ENCODE results near the gene IFNW1.
"Not testable (repeated sequence)": the region's sequence is repeated elsewhere in the genome, so short reads cannot be mapped to it uniquely, and the experiment has no call there.

The IFNW1 gene

DNA sequence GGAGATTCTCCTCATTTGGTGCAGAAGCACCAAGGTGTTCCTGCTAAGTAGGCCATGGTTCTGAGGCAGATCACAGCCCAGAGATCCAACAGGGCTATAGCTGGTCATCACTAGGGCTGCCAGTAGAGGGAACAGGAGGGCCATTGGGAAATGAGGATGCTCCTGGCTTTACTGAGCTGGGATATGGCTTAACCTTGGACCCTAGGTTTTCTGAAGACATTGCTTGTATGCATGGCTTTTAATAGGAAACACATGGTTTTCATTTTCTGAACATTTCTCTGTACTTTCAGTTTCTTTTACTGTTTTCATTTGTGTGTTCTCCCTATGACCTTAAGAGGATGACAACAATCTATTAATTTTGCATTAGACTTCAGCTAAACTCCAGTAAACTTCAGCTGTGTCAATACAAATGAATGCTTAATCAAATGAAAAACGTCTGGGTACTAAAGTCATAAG lies at the start of gene IFNW1:
Gene IFNW1, minus strand, starts transcription at position 406 of the 456 bp plus-strand sequence. Its CDS starts 262 bp downstream, at position 144.
- DNase-seq: no peak

DNA sequence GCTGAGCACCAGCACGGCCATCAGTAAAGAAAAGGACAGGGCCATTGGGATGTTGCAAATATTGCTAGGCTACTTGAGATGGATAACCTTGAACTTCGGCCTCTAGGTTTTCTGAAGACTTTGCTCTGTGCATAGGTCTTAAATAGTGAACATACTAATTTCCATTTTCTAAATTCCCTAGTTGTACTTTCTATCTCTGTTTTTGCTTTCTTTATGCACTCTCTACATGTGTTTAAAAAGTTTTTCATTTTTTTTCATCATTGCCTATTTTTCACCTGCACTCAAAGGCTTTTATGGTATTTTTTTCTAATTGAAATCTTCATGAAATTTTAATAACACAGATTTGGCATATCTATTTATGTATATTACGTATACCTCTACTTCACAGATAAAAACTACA lies 45.9 kb upstream of the IFNW1 start, which contains the start of gene IFNA4:
Gene IFNA4, minus strand, starts transcription at position 101 of the 400 bp plus-strand sequence. Its CDS starts 56 bp downstream, at position 45.
- not testable (repeated sequence) for DNase-seq

DNA sequence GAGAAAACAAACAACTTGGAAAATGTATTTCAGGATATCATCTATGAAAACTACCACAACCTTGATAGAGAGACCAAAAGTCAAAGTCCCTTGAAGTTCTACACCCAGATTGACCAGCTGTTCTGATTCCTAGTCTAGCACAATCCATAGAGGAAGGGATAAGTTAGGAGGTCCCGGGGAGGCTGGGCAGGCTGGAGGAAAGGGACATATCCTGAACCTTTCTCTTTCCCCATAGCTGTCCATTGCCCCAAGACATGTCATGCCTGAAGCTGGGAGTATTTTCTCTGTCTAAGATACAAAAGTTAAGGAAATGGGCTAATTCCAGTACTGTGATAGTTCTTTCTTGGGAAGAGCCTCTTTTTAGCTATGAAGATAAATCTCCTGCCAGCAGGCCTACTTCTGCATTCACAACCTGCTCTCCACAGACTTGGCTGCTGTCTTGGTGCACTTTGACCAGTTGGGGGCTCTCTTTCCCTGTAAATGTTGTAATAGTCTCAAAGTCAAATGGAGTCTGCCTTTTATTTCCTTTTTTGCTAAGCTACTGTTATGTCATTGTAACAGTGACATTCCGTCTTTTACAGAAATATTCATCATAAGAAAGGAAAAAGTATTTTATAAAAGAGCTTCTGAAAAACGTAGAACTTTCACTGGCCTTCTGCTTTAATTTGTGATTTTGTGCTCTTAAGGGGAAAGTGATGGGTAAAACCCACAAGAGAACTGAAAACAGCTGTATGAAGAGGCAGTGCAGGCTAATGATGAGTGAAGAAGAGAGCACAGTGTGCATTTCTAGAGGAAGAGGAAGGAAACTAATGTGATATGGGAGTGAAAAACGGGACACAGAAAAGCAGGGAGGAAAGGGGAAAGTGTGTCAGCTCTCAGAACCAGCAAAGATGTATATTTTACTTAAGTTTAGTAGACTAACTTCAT lies 41.4 kb upstream of the IFNW1 start:
- DNase-seq: not testable (repeated sequence)

DNA sequence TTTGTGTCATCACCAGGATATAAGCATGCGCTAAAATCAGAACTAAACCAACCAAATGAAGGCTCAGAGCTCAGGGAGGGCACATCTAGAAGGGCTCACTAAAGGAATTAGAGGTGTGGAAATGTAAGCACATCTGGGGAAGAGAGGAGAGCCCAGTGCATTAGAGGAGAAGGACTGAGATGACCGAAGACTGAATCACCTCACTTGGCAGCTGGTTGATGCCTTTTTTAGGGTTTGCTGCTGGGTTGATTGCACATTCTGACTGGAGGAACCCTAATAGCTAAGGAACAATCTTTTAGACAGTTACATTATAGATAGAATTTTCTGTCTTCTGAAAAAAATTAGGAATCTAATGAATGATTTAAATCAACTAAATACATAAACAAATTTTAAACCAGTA lies 33.0 kb upstream of the IFNW1 start:
- no peak for DNase-seq

DNA sequence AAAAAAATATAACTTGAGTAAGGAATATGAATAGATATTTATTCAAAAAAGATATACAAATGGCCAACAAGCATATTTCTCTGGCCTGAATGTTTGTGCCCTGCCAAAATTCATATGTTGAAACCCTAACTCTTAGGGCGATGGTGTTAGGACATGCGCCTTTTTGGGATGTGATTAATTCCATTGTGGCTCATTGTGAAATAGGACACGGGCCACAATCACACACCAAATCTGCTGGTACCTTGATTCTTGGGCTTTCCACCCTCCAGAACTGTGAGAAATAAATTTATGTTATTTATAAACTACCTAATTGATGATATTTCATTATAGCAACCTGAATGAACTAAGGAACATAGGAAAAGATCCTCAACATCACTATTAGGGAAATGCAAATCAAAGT lies 30.5 kb upstream of the IFNW1 start:
- DNase-seq: no peak

DNA sequence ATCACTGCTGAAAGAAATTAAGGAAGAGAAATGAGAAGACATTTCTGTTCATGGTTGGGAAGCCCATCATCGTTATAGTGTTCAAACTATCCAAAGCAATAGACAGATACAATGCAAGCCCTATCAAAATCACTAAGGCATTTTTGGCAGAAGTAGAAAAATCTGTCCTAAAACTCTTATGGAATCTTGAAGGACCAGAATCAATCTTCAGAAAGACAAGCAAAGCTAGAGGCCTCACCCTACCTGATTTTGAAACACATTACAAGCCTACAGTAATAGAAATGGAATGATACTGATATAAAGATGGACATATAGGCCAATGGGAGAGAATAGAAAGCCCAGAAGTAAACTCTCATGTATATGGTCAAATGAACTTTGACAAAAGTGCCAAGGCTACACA lies 29.7 kb upstream of the IFNW1 start:
- DNase-seq: no peak

DNA sequence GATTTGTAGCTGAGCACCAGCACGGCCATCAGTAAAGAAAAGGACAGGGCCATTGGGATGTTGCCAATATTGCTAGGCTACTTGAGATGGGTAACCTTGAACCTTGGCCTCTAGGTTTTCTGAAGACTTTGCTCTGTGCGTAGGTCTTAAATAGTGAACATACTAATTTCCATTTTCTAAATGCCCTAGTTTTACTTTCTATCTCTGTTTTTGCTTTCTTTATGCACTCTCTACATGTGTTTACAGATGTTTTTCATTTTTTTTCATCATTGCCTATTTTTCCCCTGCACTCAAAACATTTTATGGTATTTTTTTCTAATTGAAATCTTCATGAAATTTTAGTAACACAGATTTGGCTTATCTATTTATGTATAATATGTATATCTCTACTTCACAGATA lies 24.9 kb upstream of the IFNW1 start, which contains the start of gene IFNA21:
Gene IFNA21, minus strand, starts transcription at position 101 of the 400 bp plus-strand sequence. Its CDS starts 48 bp downstream, at position 53.
- not testable (repeated sequence) for DNase-seq

DNA sequence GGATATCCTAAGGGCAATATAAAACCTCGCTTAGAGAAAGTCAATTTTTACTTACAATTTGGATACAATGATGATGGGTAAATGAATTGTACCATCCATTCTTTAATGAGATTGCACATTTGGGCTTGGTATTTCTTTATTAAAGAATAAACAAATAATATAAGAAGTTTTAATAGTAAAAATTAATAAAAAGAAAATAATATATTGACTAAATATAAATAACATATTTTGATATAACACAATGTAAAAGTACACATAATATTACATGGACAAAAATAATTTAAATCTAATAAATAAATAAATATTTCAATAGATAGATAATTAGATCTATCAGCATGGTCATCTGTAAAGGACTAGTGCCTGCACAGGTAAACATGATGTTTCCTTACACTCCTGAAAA lies 23.9 kb upstream of the IFNW1 start:
- DNase-seq: no peak

DNA sequence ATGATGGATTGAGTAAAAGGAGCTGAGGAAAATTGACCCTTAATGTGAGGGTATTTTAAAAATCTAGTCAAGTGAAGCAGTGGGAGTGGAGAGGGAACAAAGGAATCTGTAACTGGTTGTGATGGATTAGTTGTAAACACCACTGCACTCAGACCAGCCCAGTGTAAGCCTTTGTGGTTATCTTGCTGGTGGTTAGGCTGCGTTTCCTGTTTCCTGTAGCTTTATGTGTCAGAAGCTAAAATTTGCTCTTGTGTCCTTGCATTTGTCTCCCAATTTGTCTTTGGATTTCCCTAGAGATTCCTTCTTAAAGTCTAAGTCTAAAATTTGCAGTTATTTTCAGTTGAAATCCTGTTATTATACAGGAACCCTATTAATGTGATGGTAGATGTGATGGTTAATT lies 18.5 kb upstream of the IFNW1 start:
- no peak for DNase-seq

DNA sequence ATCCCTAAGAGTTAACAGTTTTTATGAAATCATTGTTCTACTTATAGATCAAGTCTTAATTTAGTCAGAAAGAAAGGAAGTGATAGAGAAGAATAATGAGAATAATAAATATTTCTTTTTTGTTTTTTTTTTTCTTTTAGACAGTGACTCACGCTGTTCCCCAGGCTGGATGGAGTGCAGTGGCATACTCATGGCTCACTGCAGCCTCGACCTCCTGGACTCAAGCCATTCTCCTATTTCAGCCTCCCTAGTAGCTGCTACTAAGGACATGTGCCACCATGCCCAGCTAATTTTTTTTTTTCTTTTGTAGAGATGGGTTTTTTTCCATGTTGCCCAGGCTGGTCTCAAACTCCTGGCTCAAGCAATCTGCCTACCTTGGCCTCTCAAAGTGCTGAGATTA lies 13.9 kb upstream of the IFNW1 start:
- no peak for DNase-seq

DNA sequence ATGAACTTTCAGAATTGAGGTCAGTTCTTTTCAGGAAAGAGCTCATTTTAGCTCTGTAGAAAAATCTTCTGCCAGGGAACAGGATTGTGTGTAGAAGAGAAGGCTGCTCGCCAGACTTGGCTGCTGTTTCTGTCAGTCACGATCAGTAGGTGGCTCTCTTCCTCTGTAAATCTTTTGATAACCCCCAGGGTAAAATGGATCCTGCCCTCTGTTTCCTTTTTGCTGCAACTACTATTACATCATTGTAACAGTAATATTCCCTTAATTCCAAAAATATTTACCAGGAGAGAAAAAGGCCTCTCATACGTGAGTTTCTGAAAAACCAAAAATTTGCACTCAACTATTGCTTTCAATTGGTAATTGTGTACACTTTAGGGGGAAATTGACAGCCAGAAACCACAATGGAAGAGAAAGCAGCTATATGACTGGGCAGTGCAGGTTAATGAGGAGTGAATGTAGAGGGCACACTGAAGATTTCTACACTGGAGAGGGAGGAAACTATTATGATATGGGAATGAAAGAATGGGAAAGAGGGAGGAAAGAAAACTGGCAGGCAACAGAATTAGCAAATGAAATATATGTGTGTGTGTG lies 12.5 kb upstream of the IFNW1 start:
- DNase-seq: no peak

DNA sequence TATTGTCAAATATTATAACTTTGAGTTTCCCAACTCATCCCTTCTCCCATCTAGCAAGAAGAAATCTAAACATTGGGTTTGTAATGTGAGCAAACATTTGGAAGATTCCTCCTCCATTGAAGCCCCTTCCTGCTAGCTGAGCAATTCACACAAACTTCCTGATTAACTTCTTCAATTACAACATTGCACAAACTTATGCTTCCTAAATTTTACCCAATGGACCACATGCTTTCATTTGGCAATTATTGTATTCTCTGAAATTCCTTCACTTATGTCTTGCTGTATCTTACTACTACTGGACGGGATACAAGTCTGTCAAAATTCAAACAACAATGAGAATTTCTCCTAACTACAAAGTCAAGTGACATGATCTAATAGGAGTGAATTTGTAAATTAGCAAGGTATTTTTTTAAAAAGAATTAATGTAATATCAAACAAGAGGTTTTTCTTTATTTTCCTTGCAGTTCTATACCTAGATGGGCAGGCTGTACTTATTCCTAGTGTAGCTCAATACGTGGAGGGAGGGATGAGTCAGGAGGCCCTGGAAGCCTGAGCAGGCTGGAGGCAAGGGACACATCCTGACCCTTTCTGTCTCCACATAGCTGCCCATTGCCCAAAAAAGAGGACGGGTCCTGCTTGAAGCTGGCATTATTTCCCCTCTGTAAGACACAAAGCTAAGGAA lies 11.8 kb upstream of the IFNW1 start:
- no peak for DNase-seq

DNA sequence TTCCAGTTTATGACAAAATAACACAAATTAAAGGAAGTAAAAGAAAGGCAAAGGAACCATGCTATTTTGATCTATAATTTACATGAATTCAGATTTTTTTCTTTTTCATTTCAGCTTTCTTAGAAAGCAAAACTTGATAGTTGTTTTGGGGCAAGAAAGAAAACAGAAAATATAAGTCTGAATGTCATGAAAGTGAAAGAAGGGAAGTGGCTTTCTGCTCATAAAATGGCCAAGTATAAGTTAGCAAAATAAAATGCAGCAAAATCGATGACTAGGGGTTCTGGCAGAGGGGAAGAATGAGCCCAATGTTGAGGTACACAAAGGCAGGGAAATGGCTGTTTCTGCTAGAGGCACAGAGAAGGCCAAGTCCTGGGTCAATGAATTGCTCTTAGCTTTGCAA lies 3.0 kb upstream of the IFNW1 start:
- no peak for DNase-seq

DNA sequence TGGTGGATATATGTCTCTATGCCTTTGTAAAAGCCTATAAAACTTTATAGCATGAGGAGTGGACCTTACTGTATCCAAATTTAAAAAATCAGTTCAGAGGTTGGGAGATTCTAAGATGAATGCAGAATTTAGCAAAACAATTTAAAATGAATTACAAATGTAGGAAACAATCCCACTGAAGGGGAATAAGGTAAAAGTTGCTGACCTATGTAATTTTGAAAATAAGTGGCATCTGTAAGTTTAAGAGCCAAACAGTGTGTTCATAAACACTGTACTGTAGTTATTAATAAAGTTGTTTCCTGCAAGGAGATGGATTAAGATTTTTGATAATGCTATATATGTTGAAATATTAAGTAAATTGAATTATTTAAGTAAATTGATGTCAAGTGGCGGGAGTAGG lies 4.6 kb downstream of the IFNW1 start:
- no peak for DNase-seq

DNA sequence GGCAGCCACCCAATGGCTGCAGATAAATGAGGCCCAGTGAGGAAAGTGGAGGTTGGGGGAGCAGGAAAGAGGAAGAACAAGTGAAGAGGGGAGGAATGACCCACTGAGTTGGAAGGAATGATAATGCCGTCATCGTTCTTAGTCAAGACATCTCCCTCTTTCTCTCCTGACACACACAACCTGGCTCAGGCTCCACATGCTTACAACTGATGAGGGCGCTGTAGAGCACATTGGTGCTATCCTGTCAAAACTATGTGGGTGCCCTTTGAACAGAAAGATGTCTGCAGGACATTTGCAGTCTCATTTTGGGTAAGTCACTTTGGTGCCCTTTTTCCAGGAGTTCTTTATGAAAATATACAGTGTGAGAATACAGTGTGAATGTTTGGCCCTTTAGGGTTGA lies 5.9 kb downstream of the IFNW1 start:
- no peak for DNase-seq

DNA sequence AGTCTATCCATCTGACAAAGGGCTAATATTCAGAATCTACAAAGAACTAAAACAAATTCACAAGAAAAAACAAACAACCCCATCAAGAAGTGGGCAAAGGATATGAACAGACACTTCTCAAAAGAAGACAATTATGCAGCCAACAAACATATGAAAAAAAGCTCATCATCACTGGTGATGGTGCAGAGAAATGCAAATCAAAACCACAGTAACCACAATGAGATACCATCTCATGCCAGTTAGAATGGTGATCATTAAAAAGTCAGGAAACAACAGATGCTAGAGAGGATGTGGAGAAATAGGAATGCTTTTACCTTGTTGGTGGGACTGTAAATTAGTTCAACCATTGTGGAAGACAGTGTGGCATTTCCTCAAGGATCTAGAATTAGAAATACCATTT lies 13.4 kb downstream of the IFNW1 start:
- not testable (repeated sequence) for DNase-seq

DNA sequence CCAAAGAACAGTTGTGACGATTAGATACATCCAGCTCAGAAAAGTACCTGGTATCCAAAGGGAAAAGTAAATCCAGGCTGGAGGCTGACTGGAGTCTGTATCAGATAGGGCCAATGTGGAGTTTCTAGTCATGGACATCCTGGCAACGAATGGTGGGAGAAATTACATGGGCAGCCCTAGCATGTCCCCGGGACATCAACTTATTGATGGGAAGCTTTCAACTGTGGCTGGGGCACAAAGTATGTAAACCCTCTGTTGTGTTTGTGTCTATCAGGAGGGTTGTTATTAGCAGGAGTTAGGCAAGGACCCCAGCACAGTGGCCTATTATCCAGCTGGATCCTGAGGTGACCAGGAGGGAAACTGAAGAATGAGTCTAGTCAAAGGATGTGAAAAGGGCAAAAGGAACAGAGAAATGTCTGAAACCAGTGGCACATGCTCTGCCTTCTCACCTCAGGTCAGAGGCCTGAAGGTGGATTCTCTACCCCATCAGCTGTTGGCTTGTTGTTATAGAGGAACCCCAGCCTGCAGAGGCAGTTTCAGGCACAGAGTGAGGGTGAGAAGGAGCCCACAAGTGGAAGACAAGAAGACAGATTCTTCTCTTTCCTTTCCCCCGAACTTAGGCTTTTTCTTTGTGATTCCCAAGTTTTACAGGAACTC lies 19.9 kb downstream of the IFNW1 start:
- no peak for DNase-seq

DNA sequence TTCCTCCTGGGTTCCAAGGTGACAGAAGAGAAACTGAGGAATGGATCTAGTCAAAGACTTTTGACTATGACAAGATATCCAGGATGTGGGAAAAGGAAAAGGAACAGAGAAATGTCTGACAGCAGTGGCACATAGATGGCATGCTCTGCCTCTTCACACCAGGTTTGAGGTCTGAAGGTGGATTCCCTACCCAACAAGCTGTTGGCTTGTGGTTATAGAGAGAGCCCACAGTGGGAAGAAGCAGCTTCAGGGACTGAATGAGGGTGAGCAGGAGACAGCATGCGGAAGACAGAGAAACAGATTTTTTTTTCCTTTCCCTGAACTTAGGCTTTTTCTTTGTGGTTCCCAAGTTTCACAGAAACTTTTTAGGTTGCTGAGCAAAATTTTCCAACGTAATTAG lies 20.6 kb downstream of the IFNW1 start:
- DNase-seq: no peak

DNA sequence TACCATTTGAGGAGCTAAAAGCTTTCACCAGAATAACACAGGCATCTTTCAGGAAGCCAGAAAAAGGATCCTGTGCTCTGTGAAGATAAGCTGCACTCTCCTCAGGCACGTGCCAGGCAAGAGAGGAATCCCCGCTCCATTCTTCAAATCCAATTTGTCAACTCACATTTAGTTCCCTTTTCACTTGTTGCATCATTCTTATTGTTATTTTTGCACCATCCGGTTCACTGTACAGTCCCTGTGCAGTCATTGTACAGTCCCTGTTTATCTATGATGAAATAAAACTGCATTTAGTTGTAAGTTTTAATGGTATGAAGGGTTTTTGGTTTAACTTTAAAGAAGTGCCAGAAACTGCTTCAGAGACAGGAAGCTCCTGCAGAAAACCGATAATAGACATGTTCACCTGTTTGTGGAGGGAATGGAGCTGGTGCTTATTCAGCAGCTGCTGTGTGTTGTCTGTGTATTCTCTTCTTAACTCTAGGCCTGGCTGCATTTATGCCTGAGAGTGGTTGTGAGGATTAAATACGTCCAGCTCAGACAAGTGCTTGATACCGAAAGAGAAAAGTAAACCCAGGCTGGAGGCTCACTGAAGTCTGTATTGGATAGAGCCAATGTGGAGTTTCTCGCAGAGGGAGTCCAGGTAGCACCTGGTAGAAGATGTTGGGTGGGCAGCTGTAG lies 22.4 kb downstream of the IFNW1 start:
- no peak for DNase-seq

DNA sequence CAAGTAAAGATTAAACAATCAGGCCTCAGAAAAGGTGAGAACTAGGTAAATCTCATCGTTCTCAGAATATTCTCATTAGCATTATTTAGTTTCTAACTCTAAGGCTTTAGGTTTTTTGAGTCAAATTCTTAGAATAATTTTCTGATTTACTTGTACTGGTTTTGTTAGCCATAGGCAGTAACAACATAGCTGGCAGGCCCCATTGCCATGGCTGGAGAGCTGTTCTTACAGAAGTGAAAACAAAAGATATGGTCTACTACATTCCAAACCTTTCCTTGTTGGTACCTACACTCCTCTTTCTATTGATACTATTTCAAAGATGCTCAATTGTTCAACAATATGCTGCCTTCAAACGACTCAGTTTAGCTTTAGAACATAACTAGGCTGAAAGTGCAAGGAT lies 27.3 kb downstream of the IFNW1 start:
- DNase-seq: no peak

DNA sequence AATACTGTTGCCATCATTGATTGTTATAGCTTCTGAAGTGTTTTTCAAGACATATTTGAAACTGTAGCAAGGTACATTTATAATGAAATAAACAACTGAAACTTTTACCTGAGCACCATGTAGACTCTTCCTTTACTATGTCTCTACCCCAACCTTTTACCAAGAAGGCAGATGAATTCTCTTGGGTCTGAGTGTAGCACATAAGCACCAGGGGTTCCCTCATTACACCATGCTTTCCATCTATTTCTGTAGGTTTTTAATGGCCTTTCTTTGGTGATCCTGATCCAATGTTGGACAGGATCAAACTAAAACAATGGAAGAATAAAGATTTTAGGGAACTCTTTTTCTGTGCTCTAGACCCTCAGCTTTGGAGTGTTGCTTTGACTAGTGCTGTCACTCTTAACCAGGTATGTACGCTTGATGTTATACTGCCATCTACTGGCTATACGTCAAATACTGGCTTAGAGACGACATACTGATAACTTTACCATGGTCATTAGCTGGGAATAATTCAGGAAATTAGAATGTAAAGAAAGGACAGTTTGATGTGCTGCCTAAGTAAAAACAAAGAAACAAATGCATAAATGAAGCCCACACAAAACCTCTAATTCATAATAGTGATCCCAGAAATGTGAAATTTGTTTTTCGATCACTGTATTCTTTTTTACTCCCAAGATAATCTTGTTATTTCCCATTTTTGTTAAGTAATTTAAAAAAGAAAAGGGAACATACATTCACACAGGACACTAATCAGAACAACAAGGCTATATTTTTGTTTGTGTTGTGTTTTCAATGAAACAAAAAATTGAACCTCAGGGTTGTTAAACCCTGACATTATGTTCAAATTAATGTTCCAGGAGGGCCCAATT lies 30.7 kb downstream of the IFNW1 start:
- no peak for DNase-seq

Data from stimulated activated naive CD4-positive, alpha-beta T cell treated with Interleukin-2 at 50 U/mL for 16 hours (primary cell).